H1 (cell line): ENCODE data around the gene PCNX4. TPM values are rescaled to one million over a fixed set of nuclear protein-coding genes. Genes with fewer than 3 reads are reported as not detected.

Source experiments
- CTCF ChIA-PET: fragments of 300-600 bp; sonication (Branson Sonifier 250); formaldehyde crosslinking; loops from one replicate; lab custom pipeline; 2021; ENCODE audit not compliant: partially characterized antibody; lab: Charles Lee
- POLR2A ChIA-PET: fragments of 300-600 bp; sonication (Branson Sonifier 250); formaldehyde crosslinking; loops from one replicate; lab custom pipeline; 2021; ENCODE audit warnings: inconsistent platforms; ENCODE audit not compliant: partially characterized antibody; lab: Charles Lee
- DNase-seq, 2 experiments: peaks; one replicate each; pipeline versions ENCODE4 v3.0.0 to v3.0.0-alpha.2; 2010 to 2022; ENCODE audit warnings: low spot score in 2 of 2, low read depth in 1 of 2, mixed read lengths in 1 of 2
- FAIRE-seq: peaks from 2 replicates; lab custom pipeline; 2011; peaks lifted over from hg19 to GRCh38; lab: Jason Lieb, UNC
- H2AFZ ChIP-seq: 2 replicates; pipeline ENCODE4 v1.8.1; 2012; ENCODE audit warnings: low read length, inconsistent platforms
- H2AK5ac ChIP-seq: 2 replicates; pipeline ENCODE4 v1.6.1; 2013; ENCODE audit warnings: low read depth, low read length
- H2BK120ac ChIP-seq: replicated peaks from 2 replicates; pipeline ENCODE3; 2013; ENCODE audit warnings: low read depth, low read length, inconsistent platforms
- H2BK12ac ChIP-seq: 2 replicates; pipeline ENCODE4 v1.6.1; 2013; ENCODE audit warnings: low read depth, low read length
- H2BK15ac ChIP-seq: 2 replicates; pipeline ENCODE4 v1.6.1; 2013; ENCODE audit warnings: low read length
- H2BK20ac ChIP-seq: 2 replicates; pipeline ENCODE4 v1.6.1; 2013; ENCODE audit warnings: low read length
- H2BK5ac ChIP-seq: 2 replicates; pipeline ENCODE4 v1.6.1; 2013; ENCODE audit warnings: low read depth, low read length
- H3K14ac ChIP-seq: 2 replicates; pipeline ENCODE4 v1.6.1; 2013; ENCODE audit warnings: inconsistent platforms; ENCODE audit not compliant: insufficient read length
- H3K18ac ChIP-seq: 2 replicates; pipeline ENCODE4 v1.6.1; 2013; ENCODE audit warnings: low read length; ENCODE audit errors: extremely low read depth
- H3K23ac ChIP-seq: 2 replicates; pipeline ENCODE4 v1.6.1; 2013; ENCODE audit warnings: inconsistent platforms; ENCODE audit not compliant: insufficient read length
- H3K23me2 ChIP-seq: 2 replicates; pipeline ENCODE4 v1.6.1; 2013; ENCODE audit warnings: low read depth, low read length
- H3K27ac ChIP-seq: 2 replicates; pipeline ENCODE4 v1.6.1; 2011; ENCODE audit warnings: low read depth, low read length, inconsistent platforms
- H3K27me3 ChIP-seq, 4 experiments: replicated peaks in 1 of 4; 1 replicate in 1 of 4; 2 replicates in 3 of 4; pipeline versions ENCODE4 v1.6.1 to v1.8.1; 2011 to 2013; ENCODE audit warnings: low read length in 3 of 4, mild to moderate bottlenecking in 3 of 4, inconsistent platforms in 2 of 4, mixed read lengths in 2 of 4, moderate library complexity in 1 of 4; ENCODE audit not compliant: control insufficient read depth in 3 of 4, insufficient read depth in 3 of 4; ENCODE audit errors: extremely low read depth in 1 of 4
- H3K36me3 ChIP-seq, 4 experiments: 2 replicates each; pipeline versions ENCODE4 v1.6.1 to v1.8.1; 2011 to 2013; ENCODE audit warnings: mild to moderate bottlenecking in 4 of 4, low read length in 3 of 4, moderate library complexity in 2 of 4, control low read depth in 1 of 4, inconsistent platforms in 1 of 4; ENCODE audit not compliant: insufficient read depth in 4 of 4, control insufficient read depth in 2 of 4
- H3K4ac ChIP-seq: replicated peaks from 2 replicates; pipeline ENCODE3; 2013; ENCODE audit warnings: low read length, low read depth, mixed read lengths, inconsistent platforms; ENCODE audit not compliant: insufficient read length
- H3K4me1 ChIP-seq, 4 experiments: replicated peaks in 1 of 4; 1 replicate in 1 of 4; 2 replicates in 3 of 4; pipeline versions ENCODE4 v1.6.1 to v1.8.1; 2011 to 2013; ENCODE audit warnings: low read length in 3 of 4, inconsistent platforms in 2 of 4, mixed read lengths in 1 of 4; ENCODE audit not compliant: insufficient read depth in 4 of 4, control insufficient read depth in 3 of 4
- H3K4me2 ChIP-seq, 2 experiments: 2 replicates each; pipeline versions ENCODE4 v1.6.1 to v1.8.1; 2011 to 2013; ENCODE audit warnings: low read depth in 2 of 2, low read length in 2 of 2, control low read depth in 1 of 2, inconsistent platforms in 1 of 2, mild to moderate bottlenecking in 1 of 2; ENCODE audit not compliant: insufficient read depth in 1 of 2
- H3K4me3 ChIP-seq, 4 experiments: fragments of 200-600, 300-600 bp in 1 of 4; sonication (generic), shearing (Covaris generic), sonication (Bioruptor Twin) in 1 of 4; 2 replicates each; pipeline versions ENCODE4 v1.5.1 to v1.8.1; 2011 to 2016; ENCODE audit warnings: low read length in 4 of 4, low read depth in 3 of 4, control low read depth in 2 of 4, inconsistent platforms in 2 of 4, mild to moderate bottlenecking in 2 of 4, mixed read lengths in 1 of 4, moderate library complexity in 1 of 4; ENCODE audit not compliant: insufficient read depth in 2 of 4; ENCODE audit errors: extremely low read depth in 1 of 4
- H3K56ac ChIP-seq: replicated peaks from 2 replicates; pipeline ENCODE3; 2013; ENCODE audit warnings: low read depth, mild to moderate bottlenecking, mixed read lengths, low read length, inconsistent platforms; ENCODE audit not compliant: insufficient read length
- H3K79me1 ChIP-seq: 2 replicates; pipeline ENCODE4 v1.6.1; 2013; ENCODE audit warnings: low read depth, low read length, control low read depth
- H3K79me2 ChIP-seq, 2 experiments: 2 replicates each; pipeline versions ENCODE4 v1.6.1 to v1.8.1; 2012 to 2013; ENCODE audit warnings: low read length in 2 of 2, mild to moderate bottlenecking in 2 of 2, inconsistent platforms in 1 of 2; ENCODE audit not compliant: insufficient read depth in 2 of 2, control insufficient read depth in 1 of 2
- H3K9ac ChIP-seq, 4 experiments: replicated peaks in 1 of 4; 1 replicate in 1 of 4; 2 replicates in 3 of 4; pipeline versions ENCODE4 v1.6.1 to v1.8.1; 2011 to 2013; ENCODE audit warnings: low read depth in 3 of 4, low read length in 3 of 4, control low read depth in 2 of 4, mild to moderate bottlenecking in 2 of 4, moderate library complexity in 2 of 4, inconsistent platforms in 1 of 4; ENCODE audit errors: extremely low read depth in 1 of 4
- H3K9me3 ChIP-seq, 2 experiments: 2 replicates each; pipeline versions ENCODE4 v1.6.1 to v1.8.1; 2012 to 2013; ENCODE audit warnings: mild to moderate bottlenecking in 2 of 2, moderate library complexity in 2 of 2, control low read depth in 1 of 2, inconsistent platforms in 1 of 2, low read depth in 1 of 2, low read length in 1 of 2, mixed read lengths in 1 of 2; ENCODE audit not compliant: insufficient read depth in 2 of 2
- H4K20me1 ChIP-seq, 2 experiments: replicated peaks in 1 of 2; 2 replicates each; pipeline versions ENCODE3 to v1.8.1; 2011 to 2013; ENCODE audit warnings: inconsistent platforms in 2 of 2, low read length in 2 of 2, mild to moderate bottlenecking in 1 of 2; ENCODE audit not compliant: insufficient read depth in 2 of 2, control insufficient read depth in 1 of 2
- H4K5ac ChIP-seq: 2 replicates; pipeline ENCODE4 v1.6.1; 2013; ENCODE audit warnings: low read length, low read depth, mixed read lengths, inconsistent platforms; ENCODE audit not compliant: insufficient read length
- H4K8ac ChIP-seq: 2 replicates; pipeline ENCODE4 v1.8.0; 2013; ENCODE audit warnings: mild to moderate bottlenecking, moderate library complexity, low read length, inconsistent platforms; ENCODE audit not compliant: insufficient read depth; ENCODE audit errors: extremely low read depth
- H4K91ac ChIP-seq: replicated peaks from 2 replicates; pipeline ENCODE3; 2013; ENCODE audit warnings: low read length, mixed read lengths, inconsistent platforms; ENCODE audit not compliant: insufficient read length
- EGR1 ChIP-seq: IDR thresholded peaks from 2 replicates; pipeline ENCODE4 v1.6.1; 2011; ENCODE audit warnings: low read depth, low read length, borderline replicate concordance
- GTF2F1 ChIP-seq: IDR thresholded peaks from 2 replicates; pipeline ENCODE4 v1.6.1; 2012; ENCODE audit warnings: low read depth, low read length, improper control_type of control experiment, borderline replicate concordance
- HDAC2 ChIP-seq, 2 experiments: fragments of 300-600 bp in 1 of 2; sonication (generic) in 1 of 2; IDR thresholded peaks; 2 replicates each; pipeline ENCODE4 v1.6.1; 2011 to 2012; ENCODE audit warnings: low read depth in 2 of 2, low read length in 2 of 2, mild to moderate bottlenecking in 2 of 2, moderate library complexity in 2 of 2, borderline replicate concordance in 1 of 2, inconsistent platforms in 1 of 2
- POLR2A ChIP-seq, 2 experiments: IDR thresholded peaks; 1 replicate in 1 of 2; 2 replicates in 1 of 2; pipeline ENCODE4 v1.6.1; 2011; ENCODE audit warnings: low read depth in 2 of 2, low read length in 2 of 2, mild to moderate bottlenecking in 2 of 2; ENCODE audit errors: control extremely low read depth in 1 of 2
- SIX5 ChIP-seq: IDR thresholded peaks from 2 replicates; pipeline ENCODE4 v1.6.1; 2011; ENCODE audit warnings: mild to moderate bottlenecking, low read depth, low read length
- WGBS, 2 experiments: shearing (Covaris generic) in 1 of 2; methylation state at CpG; one replicate each; pipeline versions ENCODE4 v1.1.6 to v1.1.7; 2013 to 2015; ENCODE audit warnings: low lambda C conversion rate in 2 of 2, mixed read lengths in 2 of 2, inconsistent platforms in 1 of 2, low coverage in 1 of 2, missing lambda C conversion rate in 1 of 2; ENCODE audit not compliant: insufficient replicate concordance in 2 of 2, insufficient coverage in 1 of 2, insufficient read length in 1 of 2; ENCODE audit errors: extremely low coverage in 1 of 2, missing lambda C conversion rate in 1 of 2; 5-methylcytosine and 5-hydroxymethylcytosine counted together
- polyA plus RNA-seq, 7 experiments: library from polyadenylated mRNA; depleted of rRNA in 3 of 7; stranded (reverse) in 5 of 7; unstranded in 2 of 7; fragments of >200 nt in 5 of 7; fragments of 200-250 nt in 2 of 7; gene quantifications; 1 replicate in 5 of 7; 2 replicates in 1 of 7; 4 replicates in 1 of 7; pipeline versions ENCODE4 v1.2.1 to v1.2.3, GENCODE V29; 2011 to 2013; ENCODE audit warnings: missing spikeins in 2 of 7, mixed read lengths in 2 of 7
- total RNA-seq: library from RNA; stranded (reverse); fragmentation: NEBNext Ultra II Directional; extraction: Animal tissue kit (Norgen Biotek cat#: 25700); gene quantifications from 2 replicates; pipeline ENCODE4 v1.2.1, GENCODE V29; 2021

Gene PCNX4
- total and polyA plus RNA-seq, 2 of the 8 experiments (the other 6 are each of a cell fraction or from before 2014, with no cell fraction given) = 28.4 to 35.5 TPM

DNA sequence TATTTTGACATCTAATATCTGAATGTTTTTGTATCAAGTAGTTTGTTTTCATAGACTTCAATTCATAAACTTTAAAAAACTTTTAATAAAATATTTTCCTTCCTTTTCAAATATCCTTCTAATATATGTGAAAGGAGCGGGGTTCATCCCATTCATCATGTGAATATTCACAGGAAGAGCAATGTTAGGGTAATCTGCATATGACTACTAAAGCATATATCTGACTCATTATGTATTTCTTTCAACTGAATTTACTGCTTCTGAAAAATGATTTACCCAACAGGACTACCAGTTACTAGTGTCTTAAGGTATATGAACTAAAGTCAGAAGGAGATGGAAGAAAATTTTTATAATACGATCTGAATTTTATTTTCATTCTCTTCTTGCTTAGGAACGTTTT is 43.0 kb downstream of the PCNX4 start:
- TF ChIP-seq EGR1 (no peak), HDAC2 (IDR thresholded peaks at IDR 0.05; ENCODE audit: borderline replicate concordance in 1 of 2, low read depth in 2 of 2, low read length in 2 of 2) (no peak), GTF2F1 (no peak), SIX5 (no peak), POLR2A (IDR thresholded peaks at IDR 0.05; ENCODE audit: control extremely low read depth in 1 of 2, low read depth in 2 of 2, low read length in 2 of 2) (no peak)
- Histone ChIP-seq H2BK120ac (no peak overlapping the region), H3K9ac (no peak overlapping the region), H4K8ac (no peak overlapping the region), H3K27me3 (peaks cover 0 to 1% (median 0%) of the 10 kb centered on the region in 4 experiments; a peak in 1 of 7 replicates), H3K23ac (no peak overlapping the region), H2AFZ (no peak overlapping the region), H3K36me3 (no peaks in the 10 kb centered on the region; a peak in 1 of 8 replicates), H2BK20ac (no peak overlapping the region), H2BK12ac (no peak overlapping the region), H3K18ac (no peak overlapping the region), H2AK5ac (no peak overlapping the region), H3K4me1 (no peaks in the 10 kb centered on the region), H3K79me2 (no peaks in the 10 kb centered on the region), H2BK15ac (no peak overlapping the region), H3K4ac (no peak overlapping the region), H3K27ac (no peak overlapping the region), H3K56ac (no peak overlapping the region), H4K91ac (no peak overlapping the region), H3K23me2 (no peaks in the 10 kb centered on the region), H3K9me3 (no peaks in the 10 kb centered on the region), H3K14ac (no peak overlapping the region), H2BK5ac (no peak overlapping the region), H4K5ac (no peak overlapping the region), H3K79me1 (no peaks in the 10 kb centered on the region), H3K4me2 (no peak overlapping the region), H4K20me1 (no peaks in the 10 kb centered on the region), H3K4me3 (no peak overlapping the region)
- ChIA-PET CTCF (interaction anchor here (0.6 kb wide), 1 partner anchor 99 kb away, joined by 3 read pairs; no protein-coding TSS in a partner anchor), POLR2A (interaction anchor here (0.6 kb wide), 1 partner anchor 549 kb away, joined by 3 read pairs; no protein-coding TSS in a partner anchor)
- WGBS, 2 experiments = 91% methylated on average over 3 of the region's 3 CpGs; no CpG with 5 or more reads in 1 of the 2 experiments
- FAIRE-seq (no peak), DNase-seq (no peak)
